Gastroesophageal sphincter (tissue), 4 donors: ENCODE data around the gene DKK3. TPM values are rescaled to one million over a fixed set of nuclear protein-coding genes. Genes with fewer than 3 reads are reported as not detected.

Experiments
- ATAC-seq: fragments of 150-250 bp; one replicate; pipeline ENCODE4 v1.9.1; 2016; ENCODE audit warnings: mild to moderate bottlenecking, moderate library complexity
- H3K27ac ChIP-seq, 4 donors: fragments of 200-600 bp; sonication (generic) in 3 of 4; 1 replicate in 3 of 4; 2 replicates in 1 of 4; pipeline ENCODE4 v1.5.1; 2016 to 2019
- H3K27me3 ChIP-seq: fragments of 200-600 bp; sonication (generic); one replicate; pipeline ENCODE4 v1.5.1; 2019
- H3K36me3 ChIP-seq, 2 donors: fragments of 200-600 bp; sonication (generic); one replicate each; pipeline ENCODE4 v1.5.1; 2019; ENCODE audit warnings: control low read depth in 1 of 2
- H3K4me1 ChIP-seq, 3 donors: fragments of 200-600 bp; sonication (generic); 1 replicate in 2 of 3; 2 replicates in 1 of 3; pipeline ENCODE4 v1.5.1; 2016 to 2019; ENCODE audit warnings: control low read depth in 2 of 3
- H3K4me3 ChIP-seq, 2 donors: fragments of 200-600 bp; sonication (generic); one replicate each; pipeline ENCODE4 v1.5.1; 2019; ENCODE audit warnings: mild to moderate bottlenecking in 1 of 2, moderate library complexity in 1 of 2
- H3K9me3 ChIP-seq, 3 donors: fragments of 200-600 bp; sonication (generic); one replicate each; pipeline ENCODE4 v1.5.1; 2017 to 2019; ENCODE audit warnings: control low read depth in 2 of 3
- EP300 ChIP-seq: sonication (generic); formaldehyde crosslinking; IDR thresholded peaks from one replicate; pipeline ENCODE4 v1.6.1; 2017; ENCODE audit warnings: antibody characterized with exemption, mild to moderate bottlenecking
- POLR2A ChIP-seq, 2 donors: fragments of 450-650 bp; IDR thresholded peaks; one replicate each; pipeline ENCODE4 v1.6.1; 2017; ENCODE audit warnings: antibody characterized with exemption in 2 of 2, mild to moderate bottlenecking in 2 of 2, moderate library complexity in 1 of 2
- POLR2AphosphoS5 ChIP-seq: sonication (generic); formaldehyde crosslinking; IDR thresholded peaks from one replicate; pipeline ENCODE4 v1.6.1; 2017; ENCODE audit warnings: antibody characterized with exemption
- WGBS, 2 donors: methylation state at CpG; one replicate each; pipeline ENCODE4 v1.1.5; 2018; ENCODE audit warnings: low coverage in 1 of 2; 5-methylcytosine and 5-hydroxymethylcytosine counted together
- total RNA-seq, 4 donors: library from RNA; depleted of rRNA; stranded (reverse); fragments of >200 nt; gene quantifications; one replicate each; pipeline ENCODE4 v1.1.0, GENCODE V29; 2016
- TF ChIP-seq, protein P1 (sequence below), 4 experiments: fragments of 200-600 bp in 2 of 4; fragments of 450-650 bp in 2 of 4; sonication (generic) in 1 of 4; IDR thresholded peaks; one replicate each; pipeline ENCODE4 v1.5.1; 2017 to 2019; ENCODE audit warnings: antibody characterized with exemption in 4 of 4, mild to moderate bottlenecking in 2 of 4, moderate library complexity in 2 of 4

Gene DKK3
- total RNA-seq, 4 donors from 2014 or later: 72.1 to 249 (median 127) TPM

- Histone ChIP-seq H3K27me3 (no peaks in the 10 kb centered on the region), H3K4me3 (no peak overlapping the region), H3K36me3 (no peaks in the 10 kb centered on the region), H3K27ac (peak overlapping the region in 3 of 4 donors; percentile 39 to 83 (median 68)), H3K4me1 (peaks cover 0 to 37% (median 9%) of the 10 kb centered on the region in 3 donors), H3K9me3 (no peaks in the 10 kb centered on the region)
- 72 to 73% methylated on average over 3 to 6 of the region's 6 CpGs for WGBS, 2 donors
- ATAC-seq: no peak
- TF ChIP-seq, protein P1, sequence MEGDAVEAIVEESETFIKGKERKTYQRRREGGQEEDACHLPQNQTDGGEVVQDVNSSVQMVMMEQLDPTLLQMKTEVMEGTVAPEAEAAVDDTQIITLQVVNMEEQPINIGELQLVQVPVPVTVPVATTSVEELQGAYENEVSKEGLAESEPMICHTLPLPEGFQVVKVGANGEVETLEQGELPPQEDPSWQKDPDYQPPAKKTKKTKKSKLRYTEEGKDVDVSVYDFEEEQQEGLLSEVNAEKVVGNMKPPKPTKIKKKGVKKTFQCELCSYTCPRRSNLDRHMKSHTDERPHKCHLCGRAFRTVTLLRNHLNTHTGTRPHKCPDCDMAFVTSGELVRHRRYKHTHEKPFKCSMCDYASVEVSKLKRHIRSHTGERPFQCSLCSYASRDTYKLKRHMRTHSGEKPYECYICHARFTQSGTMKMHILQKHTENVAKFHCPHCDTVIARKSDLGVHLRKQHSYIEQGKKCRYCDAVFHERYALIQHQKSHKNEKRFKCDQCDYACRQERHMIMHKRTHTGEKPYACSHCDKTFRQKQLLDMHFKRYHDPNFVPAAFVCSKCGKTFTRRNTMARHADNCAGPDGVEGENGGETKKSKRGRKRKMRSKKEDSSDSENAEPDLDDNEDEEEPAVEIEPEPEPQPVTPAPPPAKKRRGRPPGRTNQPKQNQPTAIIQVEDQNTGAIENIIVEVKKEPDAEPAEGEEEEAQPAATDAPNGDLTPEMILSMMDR (IDR thresholded peaks at IDR 0.05): no peak
- TF ChIP-seq POLR2AphosphoS5 (no peak), EP300 (no peak), POLR2A (IDR thresholded peaks at IDR 0.05) (no peak)
Observed at GRCh38 chr11:12051287-12051662, 42.8 kb upstream of the DKK3 start.

DNA sequence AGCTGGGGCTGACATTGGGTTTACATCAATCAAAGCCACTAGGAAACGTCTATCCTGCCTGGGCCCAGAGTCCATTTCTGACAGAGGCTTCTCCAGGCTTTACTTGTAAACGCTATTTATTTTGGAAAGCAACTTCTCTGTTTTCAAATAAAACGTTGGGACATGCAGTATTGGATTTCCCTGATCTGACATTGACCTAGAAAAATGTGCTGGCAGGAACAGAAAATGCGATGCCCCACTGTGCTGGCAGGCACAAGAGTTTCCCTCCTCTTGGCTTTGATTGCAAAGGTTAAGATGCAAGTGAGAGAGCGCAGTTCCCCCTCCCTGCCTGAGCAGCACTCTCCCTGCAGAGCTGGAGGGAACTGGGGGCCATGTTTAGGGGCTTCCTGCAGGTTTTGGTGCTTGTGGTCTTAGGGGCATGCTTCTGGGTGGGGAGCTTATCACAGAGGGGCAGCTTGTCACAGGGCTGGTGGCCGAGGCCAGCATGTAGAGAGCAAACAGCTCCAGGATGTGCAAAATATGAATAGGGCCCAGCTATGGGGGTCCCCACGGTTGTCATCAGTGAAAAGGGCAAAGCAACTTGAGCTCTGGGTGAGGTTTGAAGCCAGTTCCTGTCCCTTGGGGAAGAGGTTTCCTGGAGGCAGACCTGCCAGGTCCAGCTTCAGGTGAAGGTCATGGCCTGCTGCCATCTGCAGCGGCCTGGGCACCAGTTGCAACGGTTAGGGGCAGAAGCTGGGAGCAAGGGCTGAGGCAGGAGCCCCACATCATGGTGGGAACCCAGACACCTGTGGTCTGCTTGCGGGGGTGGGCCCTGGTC lies 42.3 kb upstream of the DKK3 start:
- no peak for ATAC-seq
- no peaks in the 10 kb centered on the region for H3K27me3 ChIP-seq
- peaks cover 0 to 37% (median 9%) of the 10 kb centered on the region in 3 donors for H3K4me1 ChIP-seq
- H3K36me3 ChIP-seq: no peaks in the 10 kb centered on the region
- TF ChIP-seq, protein P1 (IDR thresholded peaks at IDR 0.05): no peak
- peak; percentile 65 for TF ChIP-seq POLR2AphosphoS5
- no peak for TF ChIP-seq EP300
- TF ChIP-seq POLR2A (IDR thresholded peaks at IDR 0.05): no peak
- H3K27ac ChIP-seq: peak overlapping the region in 3 of 4 donors; percentile 39 to 83 (median 68)
- no peaks in the 10 kb centered on the region for H3K9me3 ChIP-seq
- H3K4me3 ChIP-seq: no peak overlapping the region
- WGBS, 2 donors: 54% methylated on average over 3 of the region's 10 CpGs; no CpG with 5 or more reads in 1 of the 2 donors

DNA sequence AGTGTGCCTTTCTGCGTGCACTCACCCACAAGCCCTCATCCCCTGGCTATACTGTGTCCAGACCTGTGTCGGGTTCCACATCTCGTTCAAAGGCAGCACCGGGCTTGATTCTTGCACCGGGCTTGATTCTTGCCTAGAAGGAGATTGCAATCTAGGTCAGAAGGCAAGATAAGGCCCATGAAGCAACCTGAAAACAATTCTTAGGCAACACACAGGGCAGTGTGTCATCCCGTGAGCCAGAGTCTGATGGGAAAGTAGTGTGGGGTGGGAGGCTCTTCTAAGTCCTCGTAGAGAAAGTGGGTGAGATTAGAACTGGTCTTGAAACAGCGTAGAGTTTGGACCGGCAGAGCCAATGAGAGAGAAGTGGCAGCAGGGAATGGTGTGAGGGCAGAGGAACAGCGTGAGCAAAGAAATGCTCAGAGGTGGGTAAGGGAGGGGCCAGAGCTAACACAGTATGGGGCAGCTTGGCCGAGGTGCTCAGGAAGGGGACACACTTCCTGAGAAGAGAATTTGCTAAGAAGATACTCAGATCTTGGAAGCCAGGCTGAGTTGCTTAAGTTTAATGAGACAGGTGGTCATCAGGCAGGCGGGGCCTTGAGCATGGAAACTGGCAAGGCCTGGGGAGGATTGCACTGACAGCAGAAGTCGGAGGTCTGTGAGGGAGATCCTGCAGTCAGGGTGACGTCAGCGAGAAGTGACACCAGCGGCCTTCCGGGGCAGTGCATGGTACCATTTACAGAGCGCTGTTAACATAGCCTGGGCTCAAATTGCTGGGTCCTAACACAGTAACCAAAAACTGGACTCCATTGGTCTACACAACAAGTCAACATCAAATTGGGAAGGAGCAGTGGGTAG lies 40.7 kb upstream of the DKK3 start:
- Histone ChIP-seq H3K4me3 (no peak overlapping the region), H3K27ac (peak overlapping the region in 1 of 4 donors; percentile 83), H3K9me3 (no peaks in the 10 kb centered on the region), H3K36me3 (no peaks in the 10 kb centered on the region), H3K4me1 (peaks cover 0 to 47% (median 9%) of the 10 kb centered on the region in 3 donors), H3K27me3 (no peaks in the 10 kb centered on the region)
- WGBS, 2 donors: 87% methylated on average over 10 of the region's 18 CpGs; no CpG with 5 or more reads in 1 of the 2 donors
- TF ChIP-seq POLR2A (IDR thresholded peaks at IDR 0.05): no peak
- TF ChIP-seq EP300: no peak
- TF ChIP-seq POLR2AphosphoS5: no peak
- no peak for ATAC-seq

DNA sequence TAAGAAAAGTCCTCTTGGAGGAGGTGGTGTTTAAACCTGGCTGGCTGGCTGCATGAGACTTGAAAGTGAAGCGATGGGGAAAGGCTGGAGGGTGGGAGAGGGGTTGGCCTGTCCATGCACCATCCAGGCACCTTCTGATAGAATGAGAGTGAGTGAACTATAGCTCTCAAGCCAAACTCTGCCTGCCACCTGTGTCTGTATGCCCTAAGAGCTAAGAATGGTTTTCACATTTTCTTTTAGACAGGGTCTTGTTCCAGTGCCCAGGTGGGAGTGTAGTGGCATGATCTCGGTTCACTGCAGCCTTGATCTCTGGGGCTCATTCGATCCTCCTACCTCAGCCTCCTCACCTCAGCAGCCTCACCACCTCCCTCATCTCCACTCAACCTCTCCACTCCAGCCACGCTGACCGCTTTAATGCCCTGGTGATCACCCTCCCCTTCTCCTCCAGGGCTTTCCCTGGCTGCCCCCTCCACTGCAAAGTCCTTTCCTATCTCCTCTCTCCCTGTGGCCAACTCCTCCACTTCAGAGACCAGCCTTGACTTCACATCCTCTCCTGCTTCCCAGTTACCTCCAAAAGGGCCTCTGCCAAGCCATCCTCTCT lies 38.3 kb upstream of the DKK3 start:
- Histone ChIP-seq H3K27me3 (no peaks in the 10 kb centered on the region), H3K4me3 (no peak overlapping the region), H3K27ac (peak overlapping the region in 3 of 4 donors; percentile 39 to 83 (median 46)), H3K4me1 (peaks cover 0 to 47% (median 9%) of the 10 kb centered on the region in 3 donors), H3K36me3 (no peaks in the 10 kb centered on the region), H3K9me3 (no peaks in the 10 kb centered on the region)
- ATAC-seq: no peak
- TF ChIP-seq, protein P1 (IDR thresholded peaks at IDR 0.05): no peak
- TF ChIP-seq POLR2A (IDR thresholded peaks at IDR 0.05) (no peak), EP300 (no peak), POLR2AphosphoS5 (no peak)
- WGBS, 2 donors: 61 to 71% methylated on average over 4 to 5 of the region's 5 CpGs
